HG03575 (cell line): ENCODE data around the gene ATP8B1.
"Not testable (repeated sequence)": the region's sequence is repeated elsewhere in the genome, so short reads cannot be mapped to it uniquely, and the experiment has no call there.

Experiments used
- ATAC-seq: cut with Tn5 transposase; IDR thresholded peaks from one replicate; pipeline ENCODE4 v1.9.1; 2021; ENCODE audit not compliant: unreplicated experiment, insufficient number of reproducible peaks, low FRiP score; ENCODE audit errors: extremely low read depth

ATP8B1 gene

GRCh38 chr18:57803103-57803969 lies at the start of gene ATP8B1:
TSS of gene ATP8B1 (minus strand) at chr18:57803315. CDS start at chr18:57731807, 71,508 bp downstream.
- no peak for ATAC-seq

GRCh38 chr18:57850063-57850462 lies 46.9 kb upstream of the ATP8B1 start:
- no peak for ATAC-seq

GRCh38 chr18:57848374-57848773 lies 45.3 kb upstream of the ATP8B1 start:
- not testable (repeated sequence) for ATAC-seq

- not testable (repeated sequence) for ATAC-seq
Measured at GRCh38 chr18:57847431-57847830, 44.3 kb upstream of the ATP8B1 start.

- ATAC-seq, result no peak
Measured at GRCh38 chr18:57846258-57846657, 43.1 kb upstream of the ATP8B1 start.

GRCh38 chr18:57845605-57846074 lies 42.5 kb upstream of the ATP8B1 start:
- ATAC-seq, result no peak

GRCh38 chr18:57844319-57844718 lies 41.2 kb upstream of the ATP8B1 start:
- ATAC-seq, result no peak

- ATAC-seq, result no peak
Measured at GRCh38 chr18:57843386-57843785, 40.3 kb upstream of the ATP8B1 start.

- ATAC-seq, result peak; percentile 28
Measured at GRCh38 chr18:57841568-57841967, 38.5 kb upstream of the ATP8B1 start.

GRCh38 chr18:57839942-57840381 lies 36.8 kb upstream of the ATP8B1 start:
- no peak for ATAC-seq

GRCh38 chr18:57837917-57838548 lies 34.9 kb upstream of the ATP8B1 start:
- ATAC-seq, result peak; percentile 81

GRCh38 chr18:57836557-57836956 lies 33.4 kb upstream of the ATP8B1 start:
- no peak for ATAC-seq

GRCh38 chr18:57835904-57836303 lies 32.8 kb upstream of the ATP8B1 start:
- no peak for ATAC-seq

GRCh38 chr18:57834616-57835015 lies 31.5 kb upstream of the ATP8B1 start:
- ATAC-seq, result no peak

GRCh38 chr18:57833441-57834101 lies 30.5 kb upstream of the ATP8B1 start:
- no peak for ATAC-seq

GRCh38 chr18:57832730-57833129 lies 29.6 kb upstream of the ATP8B1 start:
- ATAC-seq, result no peak

GRCh38 chr18:57831597-57832377 lies 28.7 kb upstream of the ATP8B1 start:
- ATAC-seq, result no peak

GRCh38 chr18:57827646-57828045 lies 24.5 kb upstream of the ATP8B1 start:
- no peak for ATAC-seq

GRCh38 chr18:57826252-57826651 lies 23.1 kb upstream of the ATP8B1 start:
- ATAC-seq, result no peak
